ENCODE measurements around the gene RSPH9.

DNA sequence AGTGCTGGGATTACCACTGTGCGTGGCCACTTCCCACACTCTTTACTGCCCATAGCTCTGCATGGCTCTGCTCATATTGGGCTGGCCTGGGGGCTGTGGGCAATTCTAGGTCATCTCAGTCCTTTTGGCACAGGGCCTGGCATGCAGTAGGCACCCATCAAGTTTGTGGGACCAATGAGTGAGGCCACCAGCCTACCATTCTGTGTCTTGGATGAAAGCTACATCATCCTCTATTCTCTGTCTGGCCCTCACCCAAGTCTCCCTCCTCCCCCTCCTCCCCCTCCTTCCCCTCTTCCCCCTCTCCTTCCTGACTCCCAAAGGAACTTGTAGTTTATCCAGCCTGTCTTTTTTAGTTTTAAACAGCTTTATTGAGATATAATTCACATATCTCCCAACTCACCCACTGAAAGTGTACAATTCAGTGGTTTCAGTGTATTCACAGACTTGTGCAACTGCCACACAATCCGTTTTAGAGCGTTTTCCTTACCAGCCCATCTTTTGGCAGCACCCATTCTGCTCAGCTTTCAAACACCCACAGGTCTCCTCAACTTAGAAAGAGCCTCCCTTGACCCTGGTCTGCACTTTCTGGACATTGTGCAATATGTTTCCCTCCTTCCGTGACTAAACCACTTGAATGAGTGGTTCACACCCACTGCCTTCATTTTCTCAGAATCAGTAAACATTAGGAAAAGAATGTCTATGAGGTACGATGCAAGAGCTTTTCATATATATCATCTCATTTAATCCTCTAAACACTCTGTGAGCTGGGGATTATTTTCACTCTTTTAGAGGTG, 64.2 kb downstream of the RSPH9 start:
- TF ChIP-seq, protein P1, sequence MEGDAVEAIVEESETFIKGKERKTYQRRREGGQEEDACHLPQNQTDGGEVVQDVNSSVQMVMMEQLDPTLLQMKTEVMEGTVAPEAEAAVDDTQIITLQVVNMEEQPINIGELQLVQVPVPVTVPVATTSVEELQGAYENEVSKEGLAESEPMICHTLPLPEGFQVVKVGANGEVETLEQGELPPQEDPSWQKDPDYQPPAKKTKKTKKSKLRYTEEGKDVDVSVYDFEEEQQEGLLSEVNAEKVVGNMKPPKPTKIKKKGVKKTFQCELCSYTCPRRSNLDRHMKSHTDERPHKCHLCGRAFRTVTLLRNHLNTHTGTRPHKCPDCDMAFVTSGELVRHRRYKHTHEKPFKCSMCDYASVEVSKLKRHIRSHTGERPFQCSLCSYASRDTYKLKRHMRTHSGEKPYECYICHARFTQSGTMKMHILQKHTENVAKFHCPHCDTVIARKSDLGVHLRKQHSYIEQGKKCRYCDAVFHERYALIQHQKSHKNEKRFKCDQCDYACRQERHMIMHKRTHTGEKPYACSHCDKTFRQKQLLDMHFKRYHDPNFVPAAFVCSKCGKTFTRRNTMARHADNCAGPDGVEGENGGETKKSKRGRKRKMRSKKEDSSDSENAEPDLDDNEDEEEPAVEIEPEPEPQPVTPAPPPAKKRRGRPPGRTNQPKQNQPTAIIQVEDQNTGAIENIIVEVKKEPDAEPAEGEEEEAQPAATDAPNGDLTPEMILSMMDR (IDR thresholded peaks at IDR 0.05), result no peak
- TF ChIP-seq POLR2A (IDR thresholded peaks at IDR 0.05; ENCODE audit: low read depth), result no peak

Data from esophagus muscularis mucosa (tissue), 3 donors.